Left renal pelvis (tissue), 4 donors: ENCODE data around the gene UBASH3B. TPM values are rescaled to one million over a fixed set of nuclear protein-coding genes. Genes with fewer than 3 reads are reported as not detected.

ENCODE experiments used
- DNase-seq, 4 donors: peaks; one replicate each; pipeline ENCODE4 v3.0.0-alpha.2; 2013; ENCODE audit warnings: low read depth in 4 of 4, low spot score in 3 of 4
- polyA plus RNA-seq, 4 donors: library from polyadenylated mRNA; unstranded; fragments of 120-200 nt; gene quantifications; one replicate each; pipeline ENCODE4 v1.2.1, GENCODE V29; 2013; ENCODE audit not compliant: insufficient read length in 4 of 4

UBASH3B gene
- polyA plus RNA-seq, 4 donors = 5.3 to 9.1 (median 7.6) TPM

DNA sequence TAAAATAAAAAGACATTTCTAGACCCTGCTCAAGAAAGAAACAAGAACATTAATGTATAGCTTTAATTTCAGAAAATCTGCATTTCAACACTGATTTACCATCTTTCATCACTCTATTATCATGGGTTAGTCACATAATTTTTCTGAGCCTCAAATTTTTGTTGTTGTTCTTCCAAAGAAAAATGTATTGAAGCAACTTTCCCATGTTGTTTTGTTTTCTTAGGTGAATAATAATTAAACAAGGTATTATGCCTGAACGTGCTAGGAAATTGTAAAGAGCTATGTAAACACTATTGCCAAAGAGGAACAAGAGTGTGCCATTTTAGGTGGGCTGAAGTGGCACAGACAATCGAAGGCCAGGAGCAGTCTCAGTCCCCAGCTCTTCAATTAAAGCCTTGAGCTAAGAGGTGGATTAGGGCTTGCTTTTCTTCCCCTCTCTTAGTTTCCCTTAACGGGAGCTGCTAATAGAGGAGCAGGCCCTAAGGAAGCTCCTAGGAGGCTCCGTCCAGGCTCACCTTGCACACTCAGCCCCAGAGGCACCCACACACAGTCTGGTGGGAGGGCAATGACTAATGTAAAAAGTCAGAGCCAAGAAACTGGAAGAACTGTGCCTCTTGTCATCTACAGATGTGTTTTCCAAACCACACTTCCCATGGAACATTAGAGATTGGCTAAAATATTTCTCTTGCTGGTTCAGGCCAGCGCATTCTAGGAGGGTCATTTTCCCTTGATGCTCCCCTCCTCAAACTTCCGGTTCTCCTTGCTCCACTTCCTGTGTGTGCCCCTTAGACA is 8.8 kb upstream of the UBASH3B start:
- no peak for DNase-seq

DNA sequence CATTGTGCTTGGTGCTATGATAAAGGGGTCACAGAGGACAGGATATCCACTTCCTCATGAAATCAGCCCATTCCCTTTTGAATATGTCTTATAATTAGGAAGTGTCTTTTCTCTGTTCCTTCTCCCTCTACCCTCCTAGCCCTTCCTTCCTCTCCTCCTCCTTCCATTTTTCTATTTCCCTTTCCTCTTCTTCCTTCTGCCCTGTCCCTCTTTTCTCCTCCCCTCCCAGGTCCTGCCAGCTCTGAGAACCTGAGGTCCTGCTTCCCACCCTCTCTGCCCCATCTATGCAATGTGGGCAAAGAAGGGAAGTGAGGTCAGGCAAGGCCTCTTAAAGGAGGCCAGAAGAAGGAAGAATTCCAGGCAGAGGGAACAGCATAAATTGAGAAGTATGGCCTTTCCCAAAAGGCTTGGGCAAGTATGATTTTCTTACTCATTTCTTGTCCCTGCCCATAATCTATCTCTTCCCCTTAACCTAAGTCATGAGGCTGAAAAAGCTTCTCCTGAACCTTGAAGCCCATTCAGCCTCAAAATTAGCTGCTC is 7.7 kb upstream of the UBASH3B start:
- DNase-seq = no peak

- no peak for DNase-seq
Observed at GRCh38 chr11:122649116-122649515, 6.4 kb upstream of the UBASH3B start.

DNA sequence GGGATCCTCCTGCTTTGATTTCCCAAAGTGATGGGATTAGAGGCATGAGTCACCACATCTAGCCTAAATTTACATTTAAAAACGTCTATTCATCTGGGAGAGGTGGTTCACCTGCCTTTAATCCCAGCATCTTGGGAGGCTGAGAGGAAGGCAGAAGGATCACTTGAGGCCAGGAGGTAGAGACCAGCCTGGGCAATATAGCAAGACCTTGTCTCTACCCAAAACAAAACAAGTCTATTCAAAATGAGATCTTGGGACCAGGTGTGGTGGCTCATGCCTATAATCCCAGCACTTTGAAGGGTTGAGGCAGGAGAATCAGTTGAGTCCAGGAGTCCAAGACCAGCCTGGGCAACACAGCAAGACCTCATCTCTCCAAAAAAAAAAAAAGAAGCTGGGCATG is 4.9 kb upstream of the UBASH3B start:
- DNase-seq = no peak

DNA sequence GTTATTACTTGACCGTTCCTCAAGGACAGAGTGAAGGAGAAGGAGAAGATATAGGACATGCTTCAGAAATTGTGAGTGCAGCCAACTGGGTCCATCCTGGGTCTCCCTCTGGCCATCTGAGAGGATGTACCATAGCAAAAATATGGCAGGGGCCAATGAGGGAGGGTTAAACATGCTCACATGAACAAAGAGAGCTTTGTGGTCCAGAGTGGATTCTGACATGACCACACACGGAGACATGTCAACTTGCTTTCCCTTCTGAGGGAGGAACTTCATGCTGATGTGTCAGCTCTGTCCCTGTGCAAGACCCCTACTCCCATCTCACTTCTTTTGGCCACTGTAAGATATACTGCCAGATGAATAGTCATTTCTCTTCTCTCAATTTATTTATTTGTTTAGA is 3.0 kb upstream of the UBASH3B start:
- no peak for DNase-seq

GRCh38 chr11:122653916-122654585 is 1.5 kb upstream of the UBASH3B start:
- DNase-seq = no peak

- DNase-seq = peak in 1 of 4 donors; percentile 52
Observed at GRCh38 chr11:122656073-122656630, 630 bp downstream of the UBASH3B start.

DNA sequence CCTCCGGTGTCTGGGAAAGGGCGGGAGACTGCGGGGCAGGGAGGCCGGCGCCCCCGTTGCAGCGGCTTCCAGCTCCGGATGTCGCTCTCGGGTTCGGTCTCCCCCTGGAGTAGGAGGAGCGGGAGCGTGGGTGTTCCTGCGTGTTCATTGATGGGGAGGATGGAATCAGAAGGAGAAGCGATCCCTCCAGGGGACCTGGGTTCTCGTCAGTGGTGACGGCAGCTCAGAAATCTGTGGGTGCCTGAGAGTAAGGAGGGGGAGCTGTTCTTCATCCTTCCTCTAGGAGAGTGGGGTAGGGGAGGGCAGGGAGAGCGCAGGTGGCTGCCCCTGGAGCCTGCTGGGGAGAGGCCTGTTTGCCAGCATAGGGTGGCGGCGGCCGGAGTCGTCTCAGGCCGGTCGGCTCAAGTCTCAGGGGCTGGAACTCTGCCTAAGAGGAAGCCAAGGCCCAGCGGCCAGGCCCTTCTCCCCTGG is 1.1 kb downstream of the UBASH3B start:
- DNase-seq = no peak

GRCh38 chr11:122659676-122660554 is 4.4 kb downstream of the UBASH3B start:
- DNase-seq = no peak

GRCh38 chr11:122661182-122661945 is 5.8 kb downstream of the UBASH3B start:
- peak in 1 of 4 donors; percentile 53 for DNase-seq

DNA sequence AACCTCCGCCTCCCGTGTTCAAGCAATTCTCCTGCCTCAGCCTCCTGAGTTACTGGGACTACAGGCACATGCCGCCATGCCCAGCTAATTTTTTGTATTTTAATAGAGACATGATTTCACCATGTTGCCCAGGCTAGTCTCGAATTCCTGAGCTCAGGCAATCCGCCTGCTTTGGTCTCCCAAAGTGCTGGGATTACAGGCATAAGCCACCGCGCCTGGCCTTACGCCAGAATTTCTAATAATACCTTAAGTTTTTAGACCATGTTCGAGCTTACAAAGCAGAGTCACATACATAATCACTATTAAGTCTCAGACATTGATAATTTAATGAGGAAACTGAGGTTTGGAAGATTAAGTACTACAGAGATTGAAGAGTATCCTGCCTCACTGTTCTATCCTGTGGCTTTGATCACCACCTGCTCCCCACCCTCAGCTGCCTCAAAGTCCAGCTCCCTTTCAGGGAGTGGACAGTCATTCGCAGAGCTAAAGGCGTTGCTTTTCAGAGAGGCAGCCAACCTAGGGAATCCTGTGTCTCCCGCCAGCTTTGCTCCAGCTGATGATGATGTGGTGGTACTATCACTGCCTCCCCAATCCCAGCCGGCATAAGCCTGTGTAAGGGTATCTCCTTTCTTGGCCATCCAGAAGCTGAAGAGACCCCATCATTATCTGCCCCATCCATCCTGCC is 7.7 kb downstream of the UBASH3B start:
- DNase-seq = no peak

GRCh38 chr11:122663764-122664163 is 8.2 kb downstream of the UBASH3B start:
- DNase-seq = no peak

- DNase-seq = no peak
Observed at GRCh38 chr11:122664188-122664587, 8.7 kb downstream of the UBASH3B start.

- no peak for DNase-seq
Observed at GRCh38 chr11:122665861-122666260, 10.3 kb downstream of the UBASH3B start.

DNA sequence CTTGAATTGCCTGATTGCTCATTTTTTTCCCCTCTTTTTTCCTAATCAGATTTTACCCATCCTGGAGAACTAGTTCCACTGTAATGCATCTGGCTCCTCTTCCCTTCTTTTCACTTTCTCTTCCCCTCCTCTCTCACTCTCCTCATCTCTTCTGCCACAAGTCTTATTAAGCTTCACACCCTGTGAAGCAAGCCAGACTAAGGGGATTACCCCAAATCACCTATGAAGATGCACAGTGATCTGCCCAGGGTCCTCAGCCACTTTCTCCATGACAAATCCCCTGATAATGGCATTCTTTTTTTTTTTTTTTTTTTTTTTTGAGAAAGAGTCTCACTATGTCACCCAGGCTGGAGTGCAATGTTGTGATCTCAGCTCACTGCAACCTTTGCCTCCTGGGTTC is 11.2 kb downstream of the UBASH3B start:
- no peak for DNase-seq

DNA sequence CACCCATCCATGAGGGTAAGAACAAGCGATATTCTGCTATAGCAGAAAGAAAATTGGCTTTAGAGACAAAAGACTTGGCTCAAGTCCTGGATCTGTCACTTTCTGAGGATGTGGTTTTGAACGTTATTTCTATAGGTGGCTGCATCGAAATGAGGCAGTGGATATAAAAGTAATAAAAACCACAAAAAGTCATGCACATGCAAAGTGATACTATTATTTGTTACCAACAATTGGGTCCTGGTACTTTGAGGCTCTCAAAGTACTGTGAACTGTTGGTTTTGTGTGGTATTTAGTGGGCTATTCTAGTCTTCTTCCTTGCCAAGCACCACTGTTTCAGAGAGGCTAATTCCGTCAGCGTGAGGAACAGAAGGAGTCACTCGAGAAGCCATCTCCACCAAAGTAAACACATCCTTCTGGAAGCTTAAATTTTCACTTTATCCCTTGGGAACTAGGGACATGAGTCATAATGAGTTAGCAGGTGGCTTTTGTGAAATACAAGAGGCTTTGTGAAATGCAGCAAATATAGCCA is 13.1 kb downstream of the UBASH3B start:
- DNase-seq = no peak

- DNase-seq = no peak
Observed at GRCh38 chr11:122670131-122670530, 14.6 kb downstream of the UBASH3B start.

DNA sequence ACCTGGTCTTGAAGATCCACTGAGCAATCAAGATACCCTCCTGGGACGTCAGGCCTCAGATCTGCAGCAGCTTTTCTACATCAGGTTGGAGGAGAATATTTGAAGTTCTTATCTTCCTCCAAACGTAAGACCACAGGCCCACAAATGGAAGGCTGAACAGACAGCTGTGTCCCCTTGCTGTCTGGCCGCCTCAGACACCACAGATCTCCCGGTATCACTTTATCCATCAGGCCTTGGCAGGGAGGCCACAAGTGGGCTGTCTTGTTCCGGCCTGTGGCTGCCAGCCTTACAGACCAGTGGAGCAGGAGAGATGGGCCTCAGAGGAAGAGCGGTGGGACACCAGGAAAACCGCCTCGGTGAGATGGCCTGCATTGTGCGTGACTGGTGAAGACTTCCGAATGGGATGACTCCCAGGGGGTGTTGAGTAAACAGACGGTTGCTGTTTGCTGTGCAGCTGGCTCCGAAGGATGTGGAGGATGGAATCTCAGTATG is 15.9 kb downstream of the UBASH3B start:
- DNase-seq = no peak

- no peak for DNase-seq
Observed at GRCh38 chr11:122672892-122673291, 17.4 kb downstream of the UBASH3B start.
